Skin of body (tissue), 2 donors: ENCODE results near the gene HDAC9. TPM values are rescaled to one million over a fixed set of nuclear protein-coding genes. Genes with fewer than 3 reads are reported as not detected.

Experiments
- DNase-seq: peaks from one replicate; lab custom pipeline; 2025; lab: John Stamatoyannopoulos, UW
- total RNA-seq: library from RNA; depleted of rRNA; stranded (reverse); fragments of >200 nt; gene quantifications from one replicate; pipeline ENCODE4 v1.2.3, GENCODE V29; 2014

The HDAC9 gene
- total RNA-seq, 1 donor from 2014 or later = 28.2 TPM

DNA sequence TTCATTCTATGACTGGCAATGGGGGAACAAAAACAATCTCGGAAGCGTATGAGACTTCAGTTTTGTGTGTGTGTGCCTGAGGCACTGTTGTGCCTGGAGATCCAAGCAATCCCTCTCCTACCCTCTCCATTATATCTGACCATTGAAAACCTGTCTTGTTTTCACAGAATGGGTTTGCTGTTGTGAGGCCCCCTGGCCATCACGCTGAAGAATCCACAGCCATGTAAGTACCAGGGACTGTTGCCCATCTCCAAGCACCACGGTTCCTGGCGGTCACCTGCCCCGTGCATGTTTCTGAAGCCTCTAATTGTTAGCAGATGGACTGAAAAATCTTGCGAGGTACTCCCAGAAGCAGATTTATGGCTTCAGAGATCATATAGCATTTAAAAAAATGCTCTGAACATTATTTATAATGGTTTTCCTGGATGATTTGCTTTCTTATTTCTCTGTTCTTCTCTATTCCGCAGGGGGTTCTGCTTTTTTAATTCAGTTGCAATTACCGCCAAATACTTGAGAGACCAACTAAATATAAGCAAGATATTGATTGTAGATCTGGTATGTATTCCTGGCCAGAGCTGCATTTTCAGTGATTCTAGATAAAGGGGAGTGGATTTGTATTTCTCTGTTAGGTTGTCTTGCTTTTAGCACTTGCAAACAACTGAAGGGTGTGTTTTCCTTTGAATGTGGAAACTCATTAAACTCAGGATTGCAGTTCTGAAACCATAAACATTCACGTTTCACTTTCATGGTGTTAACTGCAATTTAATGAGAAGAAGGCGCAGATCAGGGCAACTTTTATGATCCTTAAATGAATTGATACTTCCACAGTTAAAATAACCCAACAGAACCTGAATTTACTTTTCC is 333.7 kb downstream of the HDAC9 start:
- peak; percentile 85 for DNase-seq

DNA sequence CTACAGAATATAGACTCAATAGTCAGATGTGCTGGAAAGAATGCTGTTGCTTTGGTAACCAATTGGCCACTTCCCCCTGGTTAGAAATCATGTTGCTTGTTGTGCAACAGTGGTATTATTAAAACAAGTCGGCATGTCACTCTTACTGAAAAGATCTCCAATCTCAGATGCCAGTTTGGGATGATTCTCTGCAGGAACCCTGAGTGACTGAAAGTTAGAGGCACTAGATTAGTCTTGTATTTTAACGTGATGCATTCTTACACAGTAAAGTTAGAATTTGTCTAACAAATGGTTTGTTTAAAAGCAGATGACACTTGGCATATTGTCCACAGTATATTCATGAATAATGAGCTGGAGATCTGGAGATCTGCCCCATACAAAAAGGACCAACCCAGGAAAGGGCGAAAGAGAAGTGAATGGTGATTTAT is 334.3 kb downstream of the HDAC9 start:
- peak; percentile 90 for DNase-seq

DNA sequence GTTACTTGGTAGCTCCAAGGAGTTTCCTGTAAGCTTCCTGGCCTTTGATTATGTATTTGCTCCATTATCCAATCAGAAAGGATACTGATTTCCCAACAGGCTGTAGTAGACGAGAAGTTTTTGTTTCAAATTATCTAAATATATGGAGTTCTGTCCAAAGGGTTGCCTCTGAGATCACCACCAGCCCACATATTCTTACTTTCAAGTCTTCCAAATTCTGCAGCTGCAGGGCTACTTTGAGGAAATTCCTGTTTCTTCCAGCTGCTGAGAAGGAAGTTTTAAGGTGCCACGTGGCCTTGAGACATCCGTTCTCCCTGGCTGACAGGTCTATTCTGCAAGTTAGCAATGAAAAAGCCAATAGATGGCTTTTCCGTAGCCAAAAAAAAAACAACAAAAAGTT is 335.9 kb downstream of the HDAC9 start:
- peak; percentile 69 for DNase-seq

DNA sequence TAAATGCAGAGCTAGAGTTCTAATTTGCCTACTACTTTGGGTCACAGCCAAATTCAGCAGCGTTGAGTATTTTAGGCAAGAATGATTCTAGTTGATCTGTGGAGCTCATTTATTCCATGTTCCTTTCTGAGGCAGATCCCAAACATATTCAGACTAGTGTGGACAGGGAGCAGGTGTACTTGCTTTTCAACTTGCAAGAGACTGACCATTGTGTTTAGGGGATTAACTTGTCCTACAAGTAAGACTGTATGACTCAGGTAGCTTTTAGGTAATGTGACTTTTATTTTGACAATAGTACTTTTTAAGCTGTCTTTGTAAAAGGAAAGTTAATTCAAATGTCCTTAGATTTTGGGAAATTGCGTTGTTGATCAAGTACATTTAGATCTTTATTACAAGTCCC is 336.4 kb downstream of the HDAC9 start:
- DNase-seq = no peak

DNA sequence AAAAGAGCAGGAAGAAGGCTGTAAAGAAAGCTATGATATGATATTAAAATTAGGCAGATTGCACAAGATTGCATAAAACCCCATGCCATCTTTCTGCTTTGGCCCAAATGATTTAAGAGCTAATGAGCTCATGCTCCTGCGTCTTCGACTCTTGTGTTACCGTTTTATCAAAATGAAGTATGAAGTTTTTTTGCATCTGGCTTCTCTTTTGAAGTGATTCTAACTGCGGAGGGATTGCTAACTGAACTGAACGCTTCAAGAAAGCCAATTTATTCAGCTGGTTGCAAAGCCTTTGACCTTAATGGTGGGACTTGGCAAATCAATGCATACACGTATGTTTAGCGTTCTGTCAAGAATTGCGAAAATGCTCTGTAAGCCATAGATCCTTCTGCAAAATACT is 339.0 kb downstream of the HDAC9 start:
- no peak for DNase-seq

DNA sequence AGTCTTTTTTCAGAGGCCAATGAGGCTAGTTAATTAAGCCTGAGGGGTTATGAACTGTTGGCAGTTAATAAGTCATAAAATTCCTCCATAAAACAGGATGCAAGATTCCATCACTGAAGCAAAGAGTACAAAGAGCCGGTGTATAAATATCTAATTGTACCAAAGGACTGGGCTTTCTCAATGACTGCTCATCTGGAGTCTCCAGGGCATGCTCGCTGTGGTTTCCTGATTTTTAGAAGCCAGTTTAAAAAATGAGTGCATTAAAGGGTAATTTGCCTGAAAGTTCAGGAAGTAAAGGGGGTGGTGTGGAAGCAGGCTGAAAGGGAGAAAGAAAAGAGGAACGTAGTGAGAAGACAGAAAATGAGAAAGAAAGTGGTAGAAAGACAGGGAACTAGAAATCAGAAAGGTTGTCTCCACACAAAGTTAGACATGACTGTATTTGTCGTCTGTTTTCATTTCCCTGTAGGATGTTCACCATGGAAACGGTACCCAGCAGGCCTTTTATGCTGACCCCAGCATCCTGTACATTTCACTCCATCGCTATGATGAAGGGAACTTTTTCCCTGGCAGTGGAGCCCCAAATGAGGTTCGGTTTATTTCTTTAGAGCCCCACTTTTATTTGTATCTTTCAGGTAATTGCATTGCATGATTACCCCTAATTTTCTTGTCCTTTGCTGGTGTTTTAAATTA is 339.6 kb downstream of the HDAC9 start:
- no peak for DNase-seq

DNA sequence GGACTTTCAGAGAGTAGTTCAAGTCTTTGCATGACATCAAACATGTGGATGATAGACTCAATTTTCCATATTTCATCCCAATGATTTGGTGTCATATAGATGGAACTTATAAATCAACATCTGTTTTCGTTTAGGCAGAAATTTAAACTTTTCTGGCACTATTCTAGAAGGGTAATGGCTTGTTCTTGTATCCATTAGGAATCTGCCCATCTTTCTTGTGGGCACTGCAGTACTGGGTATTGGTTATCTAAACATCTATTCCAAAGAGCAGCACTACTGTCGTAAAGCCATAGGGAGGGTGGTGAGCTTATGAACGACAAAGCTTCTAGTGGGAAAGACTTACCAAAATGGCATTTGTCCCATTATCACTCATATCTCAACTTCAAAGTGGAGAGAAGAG is 348.4 kb downstream of the HDAC9 start:
- DNase-seq = peak; percentile 33

DNA sequence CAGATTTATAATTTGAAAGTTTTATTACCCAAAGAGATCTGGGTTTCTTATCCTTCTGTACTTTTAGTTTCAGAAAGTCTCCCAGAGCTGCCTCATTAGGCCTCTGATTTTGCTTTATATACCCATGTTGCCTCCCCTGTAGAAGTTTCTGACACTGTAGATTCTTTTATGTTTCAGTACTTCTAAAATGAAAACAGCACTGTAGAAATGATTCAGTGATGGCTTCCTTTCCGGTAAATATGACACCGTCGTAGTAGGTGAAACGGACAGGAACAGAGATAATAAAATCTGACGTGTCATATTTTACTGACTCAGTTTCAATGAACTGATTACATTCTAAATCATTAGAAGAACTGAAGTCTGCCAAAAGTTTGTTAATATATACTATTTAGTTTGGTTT is 349.2 kb downstream of the HDAC9 start:
- DNase-seq = no peak

DNA sequence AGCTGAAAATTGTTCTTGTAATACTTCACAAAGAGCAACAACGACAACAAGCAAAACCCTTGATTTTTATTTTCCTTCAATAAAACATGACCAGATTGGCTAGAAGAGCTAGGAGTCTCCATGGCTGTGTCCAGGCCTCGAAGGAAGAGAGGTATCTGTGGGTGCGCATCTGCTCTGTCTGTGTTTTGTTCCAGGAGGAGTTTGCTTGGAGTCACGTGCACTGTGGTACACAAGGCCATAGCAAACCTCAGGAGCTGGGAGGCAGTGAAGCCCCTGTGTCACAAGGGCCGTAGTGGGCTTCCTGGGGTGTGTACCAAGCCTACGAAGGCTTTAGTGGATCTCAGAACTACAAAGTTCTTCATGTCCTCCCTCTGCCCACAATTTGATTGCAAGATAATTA is 350.2 kb downstream of the HDAC9 start:
- no peak for DNase-seq

DNA sequence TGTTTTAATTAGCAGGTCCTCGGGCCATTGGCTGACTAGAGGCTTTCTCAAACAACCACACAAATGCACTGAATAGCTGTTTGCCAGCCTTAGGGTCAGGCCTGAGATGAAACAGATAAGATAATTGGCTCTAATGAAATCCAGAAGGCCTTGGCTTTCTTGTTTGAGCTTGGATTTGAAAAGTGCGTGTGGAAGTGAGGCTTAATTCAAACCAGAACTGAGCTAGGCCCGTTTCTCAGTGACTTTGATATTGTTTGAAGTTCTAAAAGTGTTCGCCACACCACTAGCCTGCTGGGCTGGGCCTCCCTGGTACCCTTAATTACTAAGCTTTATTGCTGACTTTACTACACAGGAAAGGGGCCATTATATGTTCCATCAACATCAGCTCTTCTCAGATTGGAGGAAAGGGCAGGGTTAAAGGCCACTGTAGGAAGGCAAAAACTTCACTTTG is 351.2 kb downstream of the HDAC9 start:
- DNase-seq = peak; percentile 59

DNA sequence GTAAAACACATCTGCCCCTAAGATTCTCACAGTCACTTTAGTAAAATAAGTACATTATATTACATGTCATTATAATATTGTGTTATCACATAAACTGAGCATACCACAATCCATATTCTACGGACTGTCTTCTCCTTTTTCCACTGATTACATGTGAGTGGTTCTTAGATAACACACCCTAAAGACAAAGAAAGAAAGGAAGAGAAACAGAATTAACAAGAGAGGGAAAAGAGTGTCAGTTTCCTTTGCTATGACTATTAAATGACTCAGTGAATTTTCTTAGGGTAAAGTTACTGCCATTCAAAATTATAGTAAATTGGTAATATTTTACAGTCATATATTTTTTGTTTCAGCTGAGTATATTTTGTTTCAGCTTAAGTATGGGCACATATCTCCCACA is 353.6 kb downstream of the HDAC9 start:
- no peak for DNase-seq

DNA sequence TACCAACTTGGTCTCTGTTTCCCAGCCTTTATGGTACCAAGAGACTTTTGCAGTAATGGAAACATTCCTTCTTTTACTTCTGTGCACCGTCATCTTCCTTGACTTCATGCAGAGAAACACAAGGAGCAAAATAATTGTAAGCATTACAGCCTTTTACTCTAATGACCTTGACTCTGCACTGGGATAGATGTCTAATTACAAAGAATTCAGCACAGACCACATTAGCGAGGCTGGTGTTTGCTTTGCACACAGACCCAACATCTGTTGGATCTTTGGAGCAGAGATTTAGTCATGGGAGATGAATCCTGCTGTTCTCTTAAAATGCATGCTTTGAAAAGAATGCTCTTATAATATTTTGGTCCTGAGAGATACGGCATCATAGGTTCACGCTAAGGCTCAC is 360.2 kb downstream of the HDAC9 start:
- no peak for DNase-seq

DNA sequence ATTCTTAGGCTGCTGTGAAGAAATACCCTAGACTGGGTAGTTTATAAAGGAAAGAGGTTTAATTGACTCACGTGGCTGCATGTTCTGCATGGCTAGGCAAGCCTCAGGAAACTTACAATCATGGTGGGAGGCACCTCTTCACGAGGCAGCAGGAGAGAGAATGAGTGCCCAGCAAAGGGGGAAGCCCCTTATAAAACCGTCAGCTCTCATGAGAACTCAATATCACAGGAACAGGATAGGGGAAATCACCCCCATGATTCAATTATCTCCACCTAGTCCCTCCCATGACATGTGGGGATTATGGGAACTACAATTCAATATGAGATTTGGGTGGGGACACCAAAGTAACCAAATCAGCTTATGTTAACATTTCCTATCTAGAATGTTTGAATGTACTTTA is 362.7 kb downstream of the HDAC9 start:
- no peak for DNase-seq

DNA sequence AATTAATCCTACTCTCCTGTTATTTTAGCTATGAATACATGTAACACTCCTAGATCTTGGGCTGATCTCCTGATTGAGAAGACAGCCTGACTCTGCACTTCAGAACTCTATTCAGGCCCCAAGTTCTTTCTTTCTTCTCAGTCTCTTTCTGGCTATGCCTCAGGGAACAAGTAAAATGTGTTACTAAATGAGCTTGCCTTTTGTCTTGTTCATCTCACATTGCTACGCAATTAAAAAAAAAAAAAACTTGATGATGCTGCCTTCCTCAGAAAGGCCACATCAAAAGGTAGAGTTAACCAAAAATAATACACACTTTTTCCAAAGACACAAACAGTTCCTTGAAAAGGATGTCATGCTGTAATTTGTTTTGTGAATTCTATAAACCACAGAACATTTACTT is 363.8 kb downstream of the HDAC9 start:
- DNase-seq = no peak

DNA sequence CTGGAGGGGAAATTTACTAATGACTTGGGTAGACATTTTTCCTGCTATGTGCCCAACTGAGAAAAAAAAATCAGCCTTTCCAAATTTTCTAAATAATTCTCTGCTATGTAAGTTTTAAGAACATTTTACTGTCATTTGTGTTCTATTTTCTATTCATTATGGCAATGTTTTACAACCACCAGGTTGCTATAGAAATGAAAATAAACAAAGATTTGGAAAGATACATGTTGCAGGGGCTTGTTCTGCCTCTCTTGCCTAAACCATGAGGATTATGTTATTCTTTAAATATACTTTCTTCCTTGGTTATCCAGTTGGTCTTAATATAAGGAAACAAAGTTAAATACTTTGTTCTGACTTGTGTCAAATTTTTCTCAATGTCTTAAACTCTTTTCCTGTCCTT is 364.7 kb downstream of the HDAC9 start:
- no peak for DNase-seq

DNA sequence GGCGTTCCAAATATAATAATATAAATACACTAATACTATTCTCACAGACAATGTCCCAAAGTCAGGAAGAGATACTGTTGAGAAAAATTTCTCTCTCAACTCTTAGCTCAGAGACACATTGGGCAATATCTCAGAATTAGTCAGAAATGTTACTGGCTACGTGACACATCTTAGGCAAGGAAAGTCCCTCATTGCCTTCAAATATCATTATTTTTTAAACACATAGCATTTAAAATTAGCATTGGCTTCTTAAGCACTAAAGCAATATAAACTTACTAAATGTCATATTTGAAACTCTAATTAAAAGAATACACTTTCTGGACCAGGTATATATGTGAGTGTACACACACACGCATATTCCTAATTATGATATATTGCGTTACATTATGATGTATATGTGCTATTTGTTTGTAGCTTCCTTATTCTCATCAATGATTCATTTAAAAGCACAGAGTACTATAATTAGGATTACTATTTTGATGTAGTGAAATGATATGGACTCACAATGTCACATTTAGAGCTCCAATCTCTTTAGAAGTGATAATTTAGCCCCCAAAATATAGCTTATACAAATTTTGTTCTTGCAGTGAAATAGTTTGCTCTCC is 366.1 kb downstream of the HDAC9 start:
- DNase-seq = no peak

DNA sequence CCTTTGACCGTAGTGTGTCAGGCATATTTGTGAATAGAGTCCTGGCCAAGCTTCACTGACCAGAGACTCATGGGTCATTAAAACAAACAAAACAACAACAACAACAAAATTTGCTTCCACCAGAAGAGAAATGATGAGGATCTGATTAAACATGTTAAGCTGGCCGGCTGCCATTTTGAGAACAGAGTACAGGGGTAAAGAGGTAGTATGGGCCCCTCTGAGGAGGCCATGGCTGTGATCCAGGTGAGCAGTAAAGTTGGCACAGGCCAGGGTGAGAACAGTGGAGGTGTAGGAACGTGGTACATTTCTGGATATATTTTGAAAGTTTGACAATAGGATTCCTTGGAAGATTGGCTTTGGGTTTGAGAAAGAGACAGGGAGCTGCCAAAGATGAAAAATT is 369.4 kb downstream of the HDAC9 start:
- no peak for DNase-seq

DNA sequence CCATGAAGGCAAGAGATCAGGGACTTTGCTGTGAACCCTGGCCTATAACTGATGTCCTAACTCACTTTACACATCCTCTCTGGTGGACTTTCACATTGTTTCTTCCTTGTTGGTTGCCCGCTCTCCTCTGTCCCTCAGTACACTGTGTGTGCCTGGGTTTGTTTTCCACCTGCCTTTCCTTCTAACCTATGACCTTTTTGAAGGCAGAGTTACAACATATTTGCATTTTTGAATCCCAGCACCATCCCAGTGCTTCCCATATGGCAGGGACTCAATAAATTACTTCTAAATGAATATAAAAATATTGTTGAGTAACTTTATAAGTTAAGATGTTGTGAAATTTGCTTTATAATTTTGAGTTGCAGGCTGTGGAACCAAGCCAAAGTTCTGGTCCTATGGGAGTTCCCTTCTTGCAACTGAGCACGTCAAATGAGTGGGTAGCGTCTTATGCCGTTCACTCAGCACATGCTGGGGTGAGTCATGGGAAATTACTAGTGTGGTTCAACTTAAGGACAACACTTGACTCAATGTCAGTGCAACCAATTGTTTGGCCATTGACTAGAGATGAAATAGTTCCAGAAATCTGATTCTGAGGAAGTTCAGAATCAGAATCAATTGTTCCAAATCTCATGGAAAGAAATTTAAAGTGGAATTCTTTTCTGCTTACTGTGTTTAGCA is 370.9 kb downstream of the HDAC9 start:
- DNase-seq = peak; percentile 86

DNA sequence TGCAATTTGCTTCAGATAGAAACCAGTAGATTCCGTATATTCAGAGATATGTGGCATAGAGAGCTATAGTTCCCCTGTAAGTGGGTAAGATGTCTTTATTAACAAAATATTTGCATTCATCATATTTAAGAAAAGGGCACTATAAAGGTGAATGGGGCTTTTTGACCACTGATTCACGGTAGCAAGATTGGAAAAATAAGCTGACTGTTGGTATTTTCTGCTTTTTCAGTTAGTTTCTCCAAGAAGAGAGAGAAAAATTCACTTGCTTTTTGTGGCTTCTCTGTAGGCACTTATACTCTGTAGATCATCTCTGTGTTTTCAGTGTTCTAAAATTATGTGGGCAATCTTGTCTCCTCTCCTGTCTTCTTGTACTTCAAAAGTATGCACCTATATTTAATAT is 376.8 kb downstream of the HDAC9 start:
- no peak for DNase-seq

DNA sequence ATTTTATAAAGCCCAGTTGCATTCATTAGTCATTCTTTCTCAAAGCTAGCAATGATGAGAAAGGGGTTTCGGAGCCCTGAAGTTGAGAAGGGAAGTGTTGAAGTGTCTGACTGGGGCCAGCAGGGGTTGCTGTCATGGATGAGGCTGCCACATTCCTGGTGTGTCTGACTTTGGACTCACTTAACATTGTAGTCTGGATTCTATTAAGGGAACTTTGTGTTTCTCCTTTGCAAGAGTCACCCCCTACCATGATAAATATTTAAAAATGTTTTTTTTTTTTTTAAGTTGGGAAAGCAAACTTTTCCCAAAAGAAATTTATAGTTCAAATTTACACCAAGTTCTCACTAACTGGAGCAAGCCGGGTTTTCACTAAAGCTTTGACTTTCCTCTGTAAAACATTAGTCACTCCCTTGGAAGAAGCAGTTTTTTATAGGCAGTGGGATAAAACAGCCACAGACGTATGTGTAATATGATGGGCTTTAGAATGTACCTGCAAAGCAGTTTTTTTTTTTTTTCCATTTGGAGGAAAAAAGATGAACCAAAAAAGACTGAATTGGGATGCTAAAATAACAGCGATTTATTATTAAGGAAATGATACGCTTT is 378.3 kb downstream of the HDAC9 start:
- DNase-seq = peak; percentile 91

DNA sequence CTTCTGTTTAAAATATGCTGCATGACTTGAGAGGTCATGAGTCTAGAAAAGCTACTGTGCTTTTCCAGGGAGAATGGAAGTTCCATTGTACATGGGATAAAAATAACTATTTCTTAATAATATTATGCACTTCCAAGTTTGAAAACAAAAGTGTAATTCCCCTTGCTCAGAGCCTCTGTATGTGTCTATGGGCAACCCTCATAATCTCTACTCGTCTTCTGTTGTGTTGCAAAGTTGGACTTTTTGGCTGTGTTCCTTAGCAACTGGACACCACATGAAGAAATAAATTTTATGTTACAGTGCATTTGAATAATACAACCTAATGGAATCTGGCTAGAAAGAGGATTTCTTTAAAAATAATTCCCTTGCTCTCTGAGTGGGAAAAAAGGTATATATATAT is 379.3 kb downstream of the HDAC9 start:
- DNase-seq = peak; percentile 36
